Astrocyte of the cerebellum (primary cell): ENCODE measurements around the gene RBMS3.

ENCODE experiments used
- DNase-seq: peaks from one replicate; pipeline ENCODE4 v3.0.0-alpha.2; 2011; ENCODE audit warnings: low read depth
- H3K4me3 ChIP-seq: 2 replicates; pipeline ENCODE4 v1.5.1; 2011; ENCODE audit warnings: mild to moderate bottlenecking, low read depth, low read length, moderate library complexity
- CTCF ChIP-seq: IDR thresholded peaks from 2 replicates; pipeline ENCODE4 v1.5.1; 2012; ENCODE audit warnings: low read length, low read depth, moderate library complexity, mild to moderate bottlenecking; ENCODE audit errors: missing control alignments
- in situ Hi-C: cut with HindIII; loops from 2 replicates; pipeline ENCODE4 v1.10.0; 2017; ENCODE audit warnings: low sequenced_read_pairs

The RBMS3 gene

DNA sequence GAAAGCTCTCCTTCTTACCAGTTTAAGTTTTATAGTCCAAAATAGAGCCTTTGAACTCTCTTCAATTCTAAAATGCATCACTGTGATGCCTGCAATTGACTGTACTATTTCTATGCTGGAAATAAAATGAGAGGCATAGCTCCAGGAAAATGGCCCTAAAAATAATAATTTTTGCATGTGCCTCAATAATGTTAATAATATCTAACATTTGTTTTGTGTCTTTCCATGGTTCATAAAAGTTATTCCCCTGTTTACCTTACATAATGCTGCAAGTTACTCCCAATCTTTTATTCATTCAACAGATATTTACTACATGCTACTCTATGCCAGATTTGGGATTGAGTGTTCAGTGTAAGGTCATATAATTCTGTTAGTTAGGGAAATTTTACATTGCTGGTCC, 574.0 kb downstream of the RBMS3 start:
- DNase-seq: no peak
- in situ Hi-C loops: no loop called here
- no peak for TF ChIP-seq CTCF
- no peak overlapping the region for H3K4me3 ChIP-seq

DNA sequence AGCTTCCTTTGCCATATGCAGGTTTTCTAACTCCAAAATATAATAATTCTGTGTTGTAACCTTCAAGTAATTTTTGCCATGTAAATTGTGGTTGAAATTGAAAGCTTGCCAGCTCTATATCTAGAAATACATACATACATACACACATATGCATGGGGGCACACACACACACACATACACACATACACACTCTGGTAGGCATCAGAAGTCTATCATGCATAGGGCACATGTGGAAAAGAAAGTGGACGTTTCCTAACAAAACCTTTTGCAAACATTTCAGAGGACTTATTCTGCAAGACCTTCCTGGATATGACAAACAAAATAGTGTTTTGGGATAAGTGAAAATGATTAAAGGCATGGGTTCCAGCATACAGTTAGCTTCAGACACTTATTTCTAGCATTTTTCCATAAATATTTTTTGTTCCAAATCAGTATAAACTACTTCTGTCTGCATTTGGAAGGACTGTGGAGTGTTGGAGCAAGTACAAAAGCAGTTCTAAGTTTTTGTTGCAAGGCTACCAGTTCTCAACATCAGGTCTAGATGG, 578.9 kb downstream of the RBMS3 start:
- no peak for TF ChIP-seq CTCF
- no peak overlapping the region for H3K4me3 ChIP-seq
- in situ Hi-C loops: no loop called here
- DNase-seq: no peak

GRCh38 chr3:29864809-29865208, 583.9 kb downstream of the RBMS3 start:
- no peak for TF ChIP-seq CTCF
- in situ Hi-C loops: no loop called here
- H3K4me3 ChIP-seq: no peak overlapping the region
- DNase-seq: no peak

DNA sequence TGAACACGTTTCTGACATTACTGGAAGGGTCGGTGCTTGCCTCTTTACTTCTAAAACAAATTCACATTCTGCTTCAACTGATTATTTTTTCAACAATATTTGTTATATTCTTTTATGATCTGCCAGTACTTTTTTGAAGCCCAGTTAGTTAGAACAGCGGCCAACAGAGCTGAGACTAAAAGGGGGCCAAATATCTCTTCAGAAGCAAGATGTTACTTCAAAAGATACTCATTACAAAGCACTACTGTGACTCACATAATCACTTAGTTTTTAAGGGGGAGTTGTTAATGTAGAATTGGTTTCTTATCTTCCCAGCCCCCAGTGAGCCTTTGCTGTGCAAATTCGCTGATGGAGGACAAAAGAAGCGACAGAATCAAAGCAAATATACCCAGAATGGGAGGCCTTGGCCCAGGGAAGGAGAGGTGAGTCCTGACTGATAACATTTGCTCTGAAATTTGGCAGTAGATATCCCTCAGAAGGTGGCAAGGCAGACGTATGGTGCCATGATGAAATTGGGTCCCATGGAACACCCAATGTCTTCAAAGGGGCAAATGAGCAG, 587.8 kb downstream of the RBMS3 start:
- no peak for TF ChIP-seq CTCF
- H3K4me3 ChIP-seq: no peak overlapping the region
- in situ Hi-C loops: no loop called here
- DNase-seq: no peak

DNA sequence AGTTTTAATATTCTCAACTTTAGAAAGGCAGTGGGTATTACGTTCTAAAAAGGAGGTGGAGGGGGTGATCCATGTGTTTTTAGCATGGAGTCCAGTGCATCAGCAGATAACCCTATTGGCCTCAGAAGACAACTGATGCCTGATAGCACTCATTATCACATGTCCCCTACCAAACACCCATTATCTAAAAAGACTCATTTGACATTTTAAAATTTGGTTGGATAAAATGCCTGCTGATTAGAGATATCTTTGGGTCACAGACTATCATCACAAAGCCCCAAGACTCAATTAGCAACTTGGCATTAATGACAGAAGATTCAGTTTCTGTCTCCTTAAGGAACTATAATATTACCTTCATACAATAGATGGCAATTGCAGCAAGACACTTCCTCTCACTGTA, 589.3 kb downstream of the RBMS3 start:
- no peak overlapping the region for H3K4me3 ChIP-seq
- in situ Hi-C loops: no loop called here
- DNase-seq: no peak
- TF ChIP-seq CTCF: no peak

- no peak for DNase-seq
- in situ Hi-C loops: no loop called here
- no peak for TF ChIP-seq CTCF
- no peak overlapping the region for H3K4me3 ChIP-seq
These were observed 590.2 kb downstream of the RBMS3 start for GRCh38 chr3:29871087-29871486.
